LNCaP clone FGC (cell line): Measurements from ENCODE around the gene ARFGEF2.

Source experiments
- DNase-seq: peaks from one replicate; pipeline ENCODE4 v3.0.0-alpha.2; 2011; ENCODE audit warnings: low read depth
- H3K4me3 ChIP-seq: 2 replicates; pipeline ENCODE4 v1.5.1; 2011; ENCODE audit warnings: mild to moderate bottlenecking, low read depth, low read length, control low read depth
- CTCF ChIP-seq: IDR thresholded peaks from 2 replicates; pipeline ENCODE4 v1.5.1; 2012; ENCODE audit warnings: mild to moderate bottlenecking; ENCODE audit not compliant: control insufficient read depth, insufficient read depth; ENCODE audit errors: extremely low read depth

The ARFGEF2 gene

GRCh38 chr20:48906221-48906877, 15.2 kb upstream of the ARFGEF2 start:
- no peak overlapping the region for H3K4me3 ChIP-seq
- DNase-seq, result no peak
- no peak for TF ChIP-seq CTCF

DNA sequence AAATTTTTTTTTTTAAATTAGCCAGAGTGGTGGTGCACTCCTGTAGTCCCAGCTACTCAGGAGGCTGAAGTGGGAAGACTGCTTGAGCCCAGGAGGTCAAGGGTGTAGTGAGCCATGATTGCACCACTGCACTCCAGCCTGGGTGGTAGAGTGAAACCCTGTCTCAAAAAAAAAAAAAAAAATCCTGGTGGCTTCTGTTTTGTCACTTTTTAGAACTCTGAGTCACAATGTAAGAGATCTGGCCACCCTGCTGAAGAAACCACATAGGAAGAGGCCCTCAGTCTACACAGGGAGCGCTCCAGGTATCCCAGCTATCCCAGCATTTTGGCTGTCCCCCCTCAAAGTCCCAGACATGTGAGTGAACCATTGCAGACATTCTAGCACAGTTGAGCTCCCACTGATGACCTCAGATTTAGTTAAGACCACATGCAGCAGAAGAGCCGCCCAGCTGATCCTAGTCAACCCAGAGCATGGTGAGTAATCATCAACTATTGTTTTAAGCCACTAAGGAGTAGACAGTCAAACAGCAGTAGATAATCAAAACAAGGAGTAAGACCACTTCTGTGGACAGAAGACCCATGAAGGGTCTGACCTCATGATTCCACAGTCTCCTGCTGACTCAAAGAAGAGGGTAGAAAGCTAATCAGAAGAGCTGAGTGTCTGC, 12.7 kb upstream of the ARFGEF2 start:
- DNase-seq, result no peak
- TF ChIP-seq CTCF, result no peak
- no peak overlapping the region for H3K4me3 ChIP-seq

DNA sequence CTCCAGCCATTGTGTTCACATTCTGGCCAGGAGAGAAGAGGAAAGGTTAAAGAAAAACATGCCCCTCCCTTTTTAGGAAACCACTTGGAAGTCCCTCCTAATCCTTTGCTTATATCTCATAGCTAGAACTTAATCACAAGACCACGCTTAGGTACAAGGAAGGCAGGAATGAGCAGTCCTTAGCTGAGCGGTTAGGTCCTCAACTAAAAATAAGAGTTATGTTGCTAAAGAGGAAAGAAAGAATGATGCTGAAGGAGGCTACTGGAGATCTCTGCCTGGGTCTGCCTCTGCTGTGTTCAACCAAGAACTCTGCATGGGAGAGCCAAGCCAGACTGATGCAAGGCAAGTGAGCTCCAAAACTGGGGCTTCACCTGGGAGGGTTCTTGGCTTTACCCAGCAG, 11.6 kb upstream of the ARFGEF2 start:
- TF ChIP-seq CTCF, result no peak
- no peak overlapping the region for H3K4me3 ChIP-seq
- no peak for DNase-seq

DNA sequence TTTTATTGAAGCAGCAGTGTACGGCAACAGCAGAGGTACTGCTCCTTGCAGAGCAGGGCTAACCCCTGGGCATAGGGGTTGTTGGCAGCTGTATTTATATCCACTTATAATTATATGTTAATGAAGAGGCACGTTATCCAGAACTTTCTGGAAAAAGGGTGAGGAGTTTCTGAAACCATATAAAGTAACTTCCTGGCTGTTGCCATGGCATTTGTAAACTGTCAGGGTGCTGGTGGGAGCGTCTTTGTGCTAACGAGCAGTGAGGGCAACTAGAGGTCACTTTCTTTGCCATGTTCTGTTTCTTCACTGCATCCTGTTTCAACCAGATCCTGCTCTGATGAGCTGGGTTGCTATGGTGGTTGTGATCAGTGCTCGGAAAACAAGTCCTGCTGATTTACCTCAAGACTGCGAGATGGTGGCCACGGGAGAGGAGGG, 11.1 kb upstream of the ARFGEF2 start:
- no peak overlapping the region for H3K4me3 ChIP-seq
- TF ChIP-seq CTCF, result no peak
- no peak for DNase-seq

DNA sequence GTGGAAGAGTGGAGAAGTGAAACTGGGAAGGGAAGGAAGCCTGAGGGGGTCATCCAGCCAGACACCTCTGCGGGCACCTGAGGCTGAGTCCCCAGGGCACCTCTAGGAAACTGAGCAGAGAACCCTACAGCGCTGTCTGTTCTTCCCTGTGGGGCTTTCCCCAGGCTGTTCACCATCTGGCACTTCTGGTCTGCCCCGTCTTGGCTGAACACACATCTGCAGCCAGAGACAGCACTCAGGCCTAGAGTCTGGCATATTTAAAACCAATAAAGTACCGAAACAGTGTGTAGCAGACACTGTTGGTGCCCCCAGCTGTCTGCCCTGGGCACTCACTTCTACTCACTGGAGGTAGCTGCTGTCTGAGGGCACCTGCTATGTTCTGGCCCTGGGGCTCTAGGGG, 9.4 kb upstream of the ARFGEF2 start:
- TF ChIP-seq CTCF, result no peak
- H3K4me3 ChIP-seq, result no peak overlapping the region
- no peak for DNase-seq

DNA sequence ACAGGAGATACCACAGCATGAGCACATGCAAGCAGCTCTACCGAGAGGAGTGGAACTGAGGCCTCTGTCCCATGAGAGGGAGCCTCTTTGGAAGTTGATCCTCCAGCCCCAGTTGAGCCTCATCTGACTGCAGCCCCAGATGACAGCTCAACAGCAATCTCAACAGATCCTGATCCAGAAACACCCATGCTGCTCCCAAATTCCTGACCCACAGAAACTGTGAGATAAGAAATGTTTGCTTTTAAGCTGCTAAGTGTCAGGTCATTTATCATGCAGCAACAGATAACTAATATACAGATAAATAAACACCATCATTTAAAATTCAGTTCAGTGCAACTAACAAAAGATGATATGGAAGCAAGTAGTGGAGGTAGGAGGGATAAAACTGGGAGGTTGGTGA, 4.8 kb upstream of the ARFGEF2 start:
- DNase-seq, result no peak
- no peak for TF ChIP-seq CTCF

GRCh38 chr20:48919336-48919881, 2.1 kb upstream of the ARFGEF2 start:
- H3K4me3 ChIP-seq, result no peak overlapping the region
- no peak for TF ChIP-seq CTCF
- DNase-seq, result no peak

More for the DNA sequence above, 4.8 kb upstream of the ARFGEF2 start:
- no peak overlapping the region for H3K4me3 ChIP-seq
